Panc1 (cell line): ENCODE measurements around the gene KRT6C. TPM values are rescaled to one million over a fixed set of nuclear protein-coding genes. Genes with fewer than 3 reads are reported as not detected.

ENCODE experiments used
- ATAC-seq: fragments of 200-7000 bp; cut with Tn5 transposase; 2 replicates; pipeline ENCODE4 v1.9.1; 2020; ENCODE audit warnings: mild to moderate bottlenecking, moderate library complexity
- BruUV-seq: library from RNA; stranded (reverse); fragments of 400-500 nt; replicated peaks from 2 replicates; lab custom pipeline; 2021; lab: Mats Ljungman, UMichigan
- CTCF ChIA-PET: fragments of 300-600 bp; sonication (Branson Sonifier 250); formaldehyde crosslinking; loops from one replicate; lab custom pipeline; 2022; ENCODE audit warnings: antibody characterized with exemption; lab: Charles Lee
- POLR2A ChIA-PET: fragments of 300-600 bp; sonication (Branson Sonifier 250); formaldehyde crosslinking; loops from one replicate; lab custom pipeline; 2022; ENCODE audit warnings: antibody characterized with exemption; lab: Charles Lee
- DNase-seq: peaks from one replicate; pipeline ENCODE4 v3.0.0-alpha.2; 2010; ENCODE audit warnings: low read depth, low spot score
- H3K27ac ChIP-seq: 2 replicates; pipeline ENCODE4 v1.5.1; 2011; ENCODE audit warnings: mild to moderate bottlenecking, low read length, inconsistent platforms
- H3K27me3 ChIP-seq: fragments of 200-500 bp; sonication (Bioruptor generic); 2 replicates; pipeline ENCODE4 v1.6.0; 2014; ENCODE audit warnings: low read length, inconsistent platforms; ENCODE audit not compliant: control insufficient read depth, insufficient read depth
- H3K36me3 ChIP-seq: fragments of 200-500 bp; sonication (Bioruptor generic); 2 replicates; pipeline ENCODE4 v1.5.1; 2014; ENCODE audit warnings: inconsistent platforms, mild to moderate bottlenecking, low read length, moderate library complexity; ENCODE audit not compliant: control insufficient read depth, insufficient read depth
- H3K4me1 ChIP-seq: 2 replicates; pipeline ENCODE4 v1.5.1; 2011; ENCODE audit warnings: inconsistent platforms, mild to moderate bottlenecking, low read length, moderate library complexity; ENCODE audit not compliant: control insufficient read depth, insufficient read depth
- H3K4me3 ChIP-seq, 2 experiments: 2 replicates each; pipeline ENCODE4 v1.5.1; 2011 to 2012; ENCODE audit warnings: low read depth in 2 of 2, low read length in 2 of 2, mild to moderate bottlenecking in 2 of 2, inconsistent platforms in 1 of 2, moderate library complexity in 1 of 2
- H3K9me3 ChIP-seq: fragments of 200-500 bp; sonication (Bioruptor generic); 2 replicates; pipeline ENCODE4 v1.5.1; 2014; ENCODE audit warnings: low read depth, mild to moderate bottlenecking, inconsistent platforms, low read length, moderate library complexity; ENCODE audit not compliant: control insufficient read depth, insufficient read depth
- POLR2AphosphoS5 ChIP-seq: IDR thresholded peaks from 2 replicates; pipeline ENCODE4 v1.6.1; 2012; ENCODE audit warnings: mild to moderate bottlenecking, low read depth, low read length, moderate library complexity
- REST ChIP-seq, 2 experiments: IDR thresholded peaks; 2 replicates each; pipeline ENCODE4 v1.6.1; 2011 to 2012; ENCODE audit warnings: low read depth in 2 of 2, control low read depth in 1 of 2, low read length in 1 of 2, mild to moderate bottlenecking in 1 of 2, moderate library complexity in 1 of 2; ENCODE audit not compliant: insufficient read depth in 1 of 2
- SIN3A ChIP-seq: IDR thresholded peaks from 2 replicates; pipeline ENCODE4 v1.6.1; 2012; ENCODE audit warnings: low read depth, mild to moderate bottlenecking, low read length, moderate library complexity, borderline replicate concordance; ENCODE audit not compliant: insufficient read depth
- TCF7L2 ChIP-seq: IDR thresholded peaks from 2 replicates; pipeline ENCODE4 v1.6.1; 2011; ENCODE audit warnings: mild to moderate bottlenecking, low read depth, low read length, inconsistent platforms
- in situ Hi-C: cut with HindIII; loops from 2 replicates; pipeline ENCODE4 v1.10.0; 2016; ENCODE audit warnings: low sequenced_read_pairs, low pct_unique_long_range_greater_than_20kb
- intact Hi-C: fragments of 100-400 bp; cut with micrococcal nuclease; formaldehyde crosslinking; loops from one replicate; pipeline ENCODE4 v1.10.0; 2022; ENCODE audit not compliant: unreplicated experiment
- total RNA-seq: library from RNA; stranded (reverse); gene quantifications from one replicate; pipeline ENCODE4 v1.2.1, GENCODE V29; 2021; ENCODE audit not compliant: unreplicated experiment
- TF ChIP-seq, protein P1 (sequence below): fragments of 450-650 bp; IDR thresholded peaks from 2 replicates; pipeline ENCODE4 v1.5.1; 2017; ENCODE audit warnings: mild to moderate bottlenecking

Gene KRT6C
- total RNA-seq, 1 experiment from 2014 or later = not detected

- no TSS peak for BruUV-seq
Measured at GRCh38 chr12:52486166-52487105, 12.8 kb upstream of the KRT6C start.

GRCh38 chr12:52480073-52480472, 6.5 kb upstream of the KRT6C start:
- CTCF ChIA-PET = no interaction called here
- in situ Hi-C loops (no loop called here), intact Hi-C loops (no loop called here)
- no TSS peak for BruUV-seq
- H3K27me3 ChIP-seq = peaks cover 4% of the 10 kb centered on the region
- no peaks in the 10 kb centered on the region for H3K4me1 ChIP-seq
- POLR2A ChIA-PET = no interaction called here
- no peak overlapping the region for H3K4me3 ChIP-seq
- ATAC-seq (no peak), DNase-seq (no peak)
- H3K36me3 ChIP-seq = no peaks in the 10 kb centered on the region
- no peak overlapping the region for H3K27ac ChIP-seq
- no peaks in the 10 kb centered on the region; the same call in 1 of the 2 replicates for H3K9me3 ChIP-seq
- TF ChIP-seq POLR2AphosphoS5 (no peak), REST (IDR thresholded peaks at IDR 0.05; ENCODE audit: insufficient read depth in 1 of 2, low read depth in 2 of 2, low read length in 1 of 2) (no peak), SIN3A (no peak), TCF7L2 (no peak)
- TF ChIP-seq, protein P1, sequence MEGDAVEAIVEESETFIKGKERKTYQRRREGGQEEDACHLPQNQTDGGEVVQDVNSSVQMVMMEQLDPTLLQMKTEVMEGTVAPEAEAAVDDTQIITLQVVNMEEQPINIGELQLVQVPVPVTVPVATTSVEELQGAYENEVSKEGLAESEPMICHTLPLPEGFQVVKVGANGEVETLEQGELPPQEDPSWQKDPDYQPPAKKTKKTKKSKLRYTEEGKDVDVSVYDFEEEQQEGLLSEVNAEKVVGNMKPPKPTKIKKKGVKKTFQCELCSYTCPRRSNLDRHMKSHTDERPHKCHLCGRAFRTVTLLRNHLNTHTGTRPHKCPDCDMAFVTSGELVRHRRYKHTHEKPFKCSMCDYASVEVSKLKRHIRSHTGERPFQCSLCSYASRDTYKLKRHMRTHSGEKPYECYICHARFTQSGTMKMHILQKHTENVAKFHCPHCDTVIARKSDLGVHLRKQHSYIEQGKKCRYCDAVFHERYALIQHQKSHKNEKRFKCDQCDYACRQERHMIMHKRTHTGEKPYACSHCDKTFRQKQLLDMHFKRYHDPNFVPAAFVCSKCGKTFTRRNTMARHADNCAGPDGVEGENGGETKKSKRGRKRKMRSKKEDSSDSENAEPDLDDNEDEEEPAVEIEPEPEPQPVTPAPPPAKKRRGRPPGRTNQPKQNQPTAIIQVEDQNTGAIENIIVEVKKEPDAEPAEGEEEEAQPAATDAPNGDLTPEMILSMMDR = no peak

More at GRCh38 chr12:52486166-52487105, 12.8 kb upstream of the KRT6C start:
- H3K27ac ChIP-seq = no peak overlapping the region
- H3K9me3 ChIP-seq = no peaks in the 10 kb centered on the region
- no peak for TF ChIP-seq SIN3A
- TF ChIP-seq POLR2AphosphoS5 = no peak
- TF ChIP-seq REST (IDR thresholded peaks at IDR 0.05; ENCODE audit: insufficient read depth in 1 of 2, low read depth in 2 of 2, low read length in 1 of 2) = no peak
- TF ChIP-seq, protein P1 = no peak
- no peak for TF ChIP-seq TCF7L2
- ChIA-PET POLR2A (no interaction called here), CTCF (no interaction called here)
- H3K4me3 ChIP-seq = no peak overlapping the region
- peaks cover 13% of the 10 kb centered on the region for H3K27me3 ChIP-seq
- intact Hi-C loops (no loop called here), in situ Hi-C loops (no loop called here)
- no peak for DNase-seq
- no peaks in the 10 kb centered on the region for H3K36me3 ChIP-seq
- no peak for ATAC-seq
- no peaks in the 10 kb centered on the region for H3K4me1 ChIP-seq
